ENCODE measurements around the gene HOGA1.
"Not testable (repeated sequence)": the region's sequence is repeated elsewhere in the genome, so short reads cannot be mapped to it uniquely, and the experiment has no call there.

The HOGA1 gene

GRCh38 chr10:97553575-97554031 is 30.6 kb upstream of the HOGA1 start:
- Histone ChIP-seq H3K36me3 (ENCODE audit: low read depth) (no peaks in the 10 kb centered on the region), H3K4me1 (ENCODE audit: insufficient read depth, poor library complexity, severe bottlenecking) (peaks cover 17% of the 10 kb centered on the region), H3K9me3 (ENCODE audit: severe bottlenecking) (peaks cover 5% of the 10 kb centered on the region), H3K4me3 (ENCODE audit: severe bottlenecking) (no peak overlapping the region), H3K27me3 (ENCODE audit: insufficient read depth, poor library complexity, severe bottlenecking) (no peaks in the 10 kb centered on the region), H3K27ac (ENCODE audit: poor library complexity, severe bottlenecking) (peak overlapping the region; percentile 10)
- ATAC-seq (ENCODE audit: low read depth) (peak; percentile 87), DNase-seq (ENCODE audit: low spot score) (no peak)
- TF ChIP-seq CTCF (IDR thresholded peaks at IDR 0.05; ENCODE audit: poor library complexity, severe bottlenecking): peak; percentile 96

GRCh38 chr10:97554336-97554735 is 29.9 kb upstream of the HOGA1 start:
- H3K27ac ChIP-seq (ENCODE audit: poor library complexity, severe bottlenecking); H3K4me3 ChIP-seq (ENCODE audit: severe bottlenecking); H3K9me3 ChIP-seq (ENCODE audit: severe bottlenecking); H3K27me3 ChIP-seq (ENCODE audit: insufficient read depth, poor library complexity, severe bottlenecking); ATAC-seq (ENCODE audit: low read depth); H3K36me3 ChIP-seq (ENCODE audit: low read depth); DNase-seq (ENCODE audit: low spot score): not testable (repeated sequence)
- peaks cover 15% of the 10 kb centered on the region for H3K4me1 ChIP-seq (ENCODE audit: insufficient read depth, poor library complexity, severe bottlenecking)

GRCh38 chr10:97555541-97555940 is 28.6 kb upstream of the HOGA1 start:
- H3K36me3 ChIP-seq (ENCODE audit: low read depth); H3K4me1 ChIP-seq (ENCODE audit: insufficient read depth, poor library complexity, severe bottlenecking); H3K9me3 ChIP-seq (ENCODE audit: severe bottlenecking); H3K27ac ChIP-seq (ENCODE audit: poor library complexity, severe bottlenecking); DNase-seq (ENCODE audit: low spot score); H3K27me3 ChIP-seq (ENCODE audit: insufficient read depth, poor library complexity, severe bottlenecking); ATAC-seq (ENCODE audit: low read depth); H3K4me3 ChIP-seq (ENCODE audit: severe bottlenecking): not testable (repeated sequence)

- H3K36me3 ChIP-seq (ENCODE audit: low read depth); DNase-seq (ENCODE audit: low spot score); H3K4me1 ChIP-seq (ENCODE audit: insufficient read depth, poor library complexity, severe bottlenecking); H3K9me3 ChIP-seq (ENCODE audit: severe bottlenecking); H3K27ac ChIP-seq (ENCODE audit: poor library complexity, severe bottlenecking); H3K4me3 ChIP-seq (ENCODE audit: severe bottlenecking); H3K27me3 ChIP-seq (ENCODE audit: insufficient read depth, poor library complexity, severe bottlenecking); ATAC-seq (ENCODE audit: low read depth): not testable (repeated sequence)
Observed at GRCh38 chr10:97560731-97561381, 23.3 kb upstream of the HOGA1 start.

GRCh38 chr10:97561386-97562077 is 22.7 kb upstream of the HOGA1 start:
- not testable (repeated sequence) for H3K4me3 ChIP-seq (ENCODE audit: severe bottlenecking); H3K27me3 ChIP-seq (ENCODE audit: insufficient read depth, poor library complexity, severe bottlenecking); H3K4me1 ChIP-seq (ENCODE audit: insufficient read depth, poor library complexity, severe bottlenecking); H3K27ac ChIP-seq (ENCODE audit: poor library complexity, severe bottlenecking); ATAC-seq (ENCODE audit: low read depth); DNase-seq (ENCODE audit: low spot score); H3K9me3 ChIP-seq (ENCODE audit: severe bottlenecking); H3K36me3 ChIP-seq (ENCODE audit: low read depth)

GRCh38 chr10:97562329-97562728 is 21.9 kb upstream of the HOGA1 start:
- not testable (repeated sequence) for H3K9me3 ChIP-seq (ENCODE audit: severe bottlenecking); H3K27ac ChIP-seq (ENCODE audit: poor library complexity, severe bottlenecking); DNase-seq (ENCODE audit: low spot score); H3K27me3 ChIP-seq (ENCODE audit: insufficient read depth, poor library complexity, severe bottlenecking); H3K36me3 ChIP-seq (ENCODE audit: low read depth); H3K4me3 ChIP-seq (ENCODE audit: severe bottlenecking); H3K4me1 ChIP-seq (ENCODE audit: insufficient read depth, poor library complexity, severe bottlenecking); ATAC-seq (ENCODE audit: low read depth)

GRCh38 chr10:97563337-97563736 is 20.9 kb upstream of the HOGA1 start:
- peaks cover 6% of the 10 kb centered on the region for H3K4me1 ChIP-seq (ENCODE audit: insufficient read depth, poor library complexity, severe bottlenecking)
- H3K9me3 ChIP-seq (ENCODE audit: severe bottlenecking): no peaks in the 10 kb centered on the region
- DNase-seq (ENCODE audit: low spot score) (no peak), ATAC-seq (ENCODE audit: low read depth) (no peak)
- H3K4me3 ChIP-seq (ENCODE audit: severe bottlenecking): no peak overlapping the region
- no peak for TF ChIP-seq CTCF (IDR thresholded peaks at IDR 0.05; ENCODE audit: poor library complexity, severe bottlenecking)
- H3K27me3 ChIP-seq (ENCODE audit: insufficient read depth, poor library complexity, severe bottlenecking): no peaks in the 10 kb centered on the region
- H3K27ac ChIP-seq (ENCODE audit: poor library complexity, severe bottlenecking): no peak overlapping the region
- H3K36me3 ChIP-seq (ENCODE audit: low read depth): no peaks in the 10 kb centered on the region
